Fibroblast of skin of left biceps (primary cell): ENCODE data around the gene ING4.

ENCODE experiments used
- DNase-seq, 2 experiments: peaks; one replicate each; pipeline ENCODE4 v3.0.0-alpha.2; 2013; ENCODE audit warnings: low read depth in 2 of 2

Gene ING4

GRCh38 chr12:6635856-6636531 lies 26.9 kb downstream of the ING4 start, which contains the start of gene LPAR5:
Gene LPAR5, minus strand, starts transcription at chr12:6635959. Its CDS starts 14,711 bp downstream, at chr12:6621248.
- DNase-seq, result no peak

DNA sequence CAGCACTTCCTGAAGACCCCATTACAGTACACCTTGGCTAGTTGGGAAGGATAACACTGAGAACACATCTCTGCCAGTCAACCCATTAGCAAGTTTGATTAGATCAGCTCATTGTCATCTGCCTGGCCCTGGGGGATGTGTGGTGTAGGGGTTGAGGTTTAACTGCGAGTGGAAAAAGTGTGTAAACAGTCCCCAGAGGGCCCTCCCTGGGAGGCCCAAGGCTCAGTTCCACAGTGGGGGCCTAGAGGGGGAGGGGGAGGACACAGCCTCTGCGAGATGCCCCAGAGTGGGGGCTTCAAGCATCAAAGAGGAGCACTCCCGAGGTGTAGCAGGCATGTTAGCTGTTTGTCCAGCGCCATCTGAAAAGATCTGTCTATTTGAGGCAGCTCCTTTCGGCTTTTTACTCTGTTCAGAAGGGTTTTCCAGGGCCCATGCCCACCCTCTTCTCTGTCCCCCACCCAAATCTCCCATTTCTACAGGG lies 27.5 kb downstream of the ING4 start:
- no peak for DNase-seq

- DNase-seq, result no peak
These were observed 30.6 kb downstream of the ING4 start for GRCh38 chr12:6632026-6632983.

DNA sequence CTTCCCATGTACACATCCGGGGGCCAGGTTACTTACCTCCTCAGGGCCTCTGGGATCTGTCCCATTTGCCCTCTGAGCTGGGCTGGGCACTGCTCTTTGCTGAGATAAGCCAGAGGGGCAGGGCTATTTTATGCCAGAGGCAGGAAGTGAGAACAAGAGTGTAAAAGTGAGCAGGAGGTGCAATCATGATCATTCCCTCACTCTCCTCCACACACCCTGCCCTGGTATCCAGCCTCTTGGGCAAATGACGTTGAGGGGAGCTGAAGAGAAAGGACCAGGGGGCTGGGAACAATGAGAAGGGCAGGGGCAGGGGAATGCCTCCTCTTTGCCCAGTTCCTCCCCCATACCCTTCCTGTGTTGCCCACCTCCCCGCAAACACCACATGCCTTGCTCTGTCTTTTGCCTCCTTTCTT lies 31.4 kb downstream of the ING4 start:
- DNase-seq, result no peak

DNA sequence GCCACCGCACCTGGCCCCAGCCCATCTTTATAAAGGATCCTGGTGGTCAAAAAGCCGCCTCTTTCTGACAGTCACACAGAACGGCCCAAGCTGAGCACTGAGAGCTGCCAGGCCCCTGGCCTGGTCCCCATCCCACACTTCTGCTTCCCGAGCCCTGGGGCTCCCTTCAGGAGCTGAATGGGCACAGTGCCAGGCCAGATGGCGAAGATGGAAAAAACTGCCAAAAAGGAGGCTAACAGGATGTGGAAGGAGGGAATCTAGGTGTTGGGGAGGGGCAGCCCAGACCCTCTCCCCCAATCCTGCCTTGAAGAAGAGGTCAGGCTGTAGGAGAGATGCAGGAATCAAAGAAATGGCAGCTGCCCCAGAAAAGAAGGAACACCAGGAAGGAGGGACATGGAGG lies 32.2 kb downstream of the ING4 start:
- DNase-seq, result no peak

DNA sequence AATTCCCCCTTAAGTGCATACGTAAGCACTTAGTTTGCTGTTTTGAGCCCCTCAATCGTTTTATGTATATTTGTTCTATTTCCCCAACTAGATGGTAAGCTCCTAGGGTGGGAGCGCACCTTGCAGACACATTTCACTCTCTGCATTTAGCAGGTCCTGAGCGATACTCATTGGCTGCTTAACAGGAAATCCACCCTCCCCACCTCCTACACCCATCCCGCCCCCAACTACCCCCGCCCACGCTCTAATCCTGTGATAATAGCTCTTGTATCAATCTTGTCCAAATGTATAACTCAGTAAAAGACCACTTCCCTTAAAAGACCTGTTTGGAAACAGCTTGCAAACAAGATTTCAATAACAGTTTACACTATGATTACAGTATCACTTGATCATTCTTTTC lies 35.3 kb downstream of the ING4 start:
- DNase-seq, result no peak

DNA sequence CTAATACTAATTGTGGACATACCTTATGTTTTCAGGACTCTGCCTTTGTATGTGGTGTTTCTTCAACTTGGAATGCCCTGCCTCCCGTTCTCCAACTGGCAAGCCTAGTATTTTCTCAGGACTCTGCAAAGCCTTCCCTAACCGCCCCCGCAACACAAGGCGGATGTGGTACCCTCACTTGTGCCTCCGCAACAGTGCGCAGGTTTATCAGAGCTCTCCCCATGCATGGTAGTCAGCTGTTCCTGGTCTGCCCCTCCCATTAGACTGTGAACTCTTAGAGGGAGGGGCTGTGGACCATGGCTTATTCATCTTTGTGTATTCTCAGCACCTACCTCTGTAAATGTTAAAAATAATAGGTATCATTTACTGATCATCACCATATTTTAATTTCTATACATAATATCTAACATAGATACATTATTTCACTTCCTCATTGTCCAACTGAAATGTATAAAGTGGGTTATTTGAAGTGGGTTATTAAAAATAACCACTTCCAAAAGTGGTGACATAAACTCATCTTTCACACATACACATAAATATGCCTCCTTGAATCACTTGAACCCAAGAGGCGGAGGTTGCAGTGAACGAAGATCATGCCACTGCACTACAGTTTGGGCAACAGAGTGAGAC lies 36.1 kb downstream of the ING4 start:
- DNase-seq, result no peak

DNA sequence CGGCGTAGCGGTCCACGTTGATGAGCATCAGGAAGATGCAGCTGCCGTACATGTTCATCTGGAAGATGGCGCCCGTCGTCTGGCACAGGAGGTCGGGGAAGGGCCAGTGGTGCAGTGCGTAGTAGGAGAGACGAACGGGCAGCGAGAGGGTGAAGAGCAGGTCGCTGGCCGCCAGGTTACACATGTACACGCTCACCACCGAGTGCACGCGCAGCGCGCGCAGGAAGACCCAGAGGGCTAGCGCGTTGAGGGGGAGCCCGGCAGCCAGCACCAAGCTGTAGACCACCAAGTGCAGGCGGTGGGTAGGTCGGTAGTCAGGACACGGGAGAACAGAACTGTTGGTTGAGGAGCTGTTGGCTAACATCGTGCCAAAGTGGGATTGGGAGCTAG lies 42.0 kb downstream of the ING4 start:
- DNase-seq, result no peak

GRCh38 chr12:6620137-6620884 lies 42.6 kb downstream of the ING4 start:
- no peak for DNase-seq

GRCh38 chr12:6618483-6619225 lies 44.3 kb downstream of the ING4 start:
- DNase-seq, result no peak

DNA sequence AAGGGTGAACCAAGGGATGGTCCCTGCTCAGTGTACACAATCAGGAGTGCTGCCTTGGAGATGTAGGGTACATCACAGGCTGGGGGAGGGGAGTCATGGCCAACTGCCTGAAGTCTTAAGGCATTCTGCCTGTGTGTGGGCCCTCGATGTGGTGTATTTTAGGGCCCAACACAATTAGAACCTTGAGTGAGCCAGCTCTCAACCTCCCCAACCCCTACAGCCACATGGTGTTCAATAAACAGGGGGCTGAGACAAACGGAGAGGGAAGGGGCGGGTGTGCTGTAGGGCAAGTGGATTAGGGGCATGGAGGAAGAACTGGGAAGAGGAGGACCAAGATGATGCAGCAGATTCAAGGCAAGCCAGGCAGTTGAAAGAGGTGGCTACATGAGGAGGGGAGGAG lies 47.1 kb downstream of the ING4 start:
- DNase-seq, result no peak

DNA sequence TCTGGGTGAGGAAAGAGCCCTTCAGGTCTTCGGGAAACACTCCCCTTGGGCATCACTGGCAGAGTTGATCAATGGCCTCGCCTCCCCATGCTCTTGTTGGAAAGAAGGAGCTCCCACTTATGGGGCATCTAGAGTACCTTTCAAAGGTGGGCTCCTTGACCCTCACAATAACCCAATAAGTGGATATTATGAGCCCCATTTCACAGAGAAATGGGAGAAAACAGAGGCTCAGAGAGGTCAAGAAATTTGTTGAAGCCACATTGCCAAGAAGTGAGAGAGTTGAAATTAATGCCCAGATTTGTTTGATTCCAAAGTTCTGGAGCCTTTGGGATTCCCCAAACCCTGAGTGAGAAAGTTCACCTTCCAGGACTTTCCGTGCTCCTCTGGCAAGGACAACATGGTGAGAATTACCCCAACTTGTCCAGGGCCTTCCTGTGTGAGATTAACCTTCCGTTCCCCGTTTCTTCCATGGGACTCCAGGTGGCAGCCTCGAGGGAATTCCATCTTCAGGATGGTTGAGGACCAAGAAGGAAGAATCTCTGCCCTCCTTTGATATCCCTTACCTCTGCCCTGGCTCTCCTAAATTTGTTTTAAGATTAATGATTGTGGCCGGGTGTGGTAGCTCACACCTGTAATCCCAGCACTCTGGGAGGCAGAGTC lies 48.3 kb downstream of the ING4 start:
- DNase-seq, result no peak

DNA sequence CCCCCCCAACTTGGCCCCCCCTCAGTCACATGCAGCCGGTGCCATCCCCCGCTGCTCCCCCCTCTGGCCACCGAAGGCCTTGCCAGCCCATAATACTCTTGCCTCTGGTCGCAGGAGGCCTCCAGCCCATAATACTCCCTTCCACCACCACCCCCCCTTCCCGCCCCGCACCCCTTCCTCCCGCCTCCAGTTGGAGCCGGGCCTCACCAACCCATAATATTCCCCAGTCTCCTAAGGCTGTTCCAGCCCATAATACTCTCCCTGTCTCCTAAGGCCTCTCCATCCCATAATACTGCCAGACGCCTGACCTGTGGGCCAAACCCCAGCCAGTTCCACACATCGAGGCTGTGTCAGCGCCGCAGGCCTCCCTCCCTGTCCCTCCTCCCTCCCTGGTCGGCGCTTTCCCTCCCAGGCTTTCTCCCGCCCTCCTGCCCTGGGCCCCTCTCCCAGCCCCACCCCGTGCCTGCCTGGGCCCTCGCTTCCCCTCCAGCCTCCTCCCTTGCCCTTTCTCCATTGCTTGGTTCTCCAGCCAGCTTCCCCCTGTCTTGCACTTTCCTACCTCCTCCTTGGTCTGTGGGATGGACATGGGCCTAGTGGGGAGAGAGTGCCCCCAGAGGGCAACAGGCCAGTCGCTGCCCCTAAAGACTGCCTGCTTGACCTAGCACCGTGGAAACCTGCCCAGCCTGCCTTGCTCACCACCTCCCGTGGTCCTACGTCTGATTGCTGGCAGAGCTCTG lies 49.0 kb downstream of the ING4 start:
- peak; percentile 80 to 83 for DNase-seq

- DNase-seq, result no peak
These were observed 49.7 kb downstream of the ING4 start for GRCh38 chr12:6613015-6613775.

DNA sequence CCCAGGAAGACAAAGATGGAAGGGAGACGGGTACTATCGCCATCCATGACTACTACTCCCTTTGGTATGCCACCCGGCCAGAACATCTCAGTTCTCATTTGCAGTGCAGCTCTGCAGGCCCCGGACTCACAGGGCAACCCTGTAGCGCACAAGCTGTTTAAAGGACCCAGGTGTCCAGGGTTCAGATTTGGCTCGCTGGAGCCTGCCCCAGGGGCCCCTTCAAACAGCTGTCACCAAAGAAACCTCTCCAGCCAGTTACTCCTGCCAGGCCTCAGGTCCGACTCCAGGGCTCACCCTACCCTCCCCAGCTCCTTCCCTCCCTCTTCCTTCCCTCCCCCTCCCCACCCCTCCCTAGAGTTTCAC lies 50.3 kb downstream of the ING4 start:
- DNase-seq, result no peak

- no peak for DNase-seq
These were observed 50.7 kb downstream of the ING4 start for GRCh38 chr12:6612247-6612646.

DNA sequence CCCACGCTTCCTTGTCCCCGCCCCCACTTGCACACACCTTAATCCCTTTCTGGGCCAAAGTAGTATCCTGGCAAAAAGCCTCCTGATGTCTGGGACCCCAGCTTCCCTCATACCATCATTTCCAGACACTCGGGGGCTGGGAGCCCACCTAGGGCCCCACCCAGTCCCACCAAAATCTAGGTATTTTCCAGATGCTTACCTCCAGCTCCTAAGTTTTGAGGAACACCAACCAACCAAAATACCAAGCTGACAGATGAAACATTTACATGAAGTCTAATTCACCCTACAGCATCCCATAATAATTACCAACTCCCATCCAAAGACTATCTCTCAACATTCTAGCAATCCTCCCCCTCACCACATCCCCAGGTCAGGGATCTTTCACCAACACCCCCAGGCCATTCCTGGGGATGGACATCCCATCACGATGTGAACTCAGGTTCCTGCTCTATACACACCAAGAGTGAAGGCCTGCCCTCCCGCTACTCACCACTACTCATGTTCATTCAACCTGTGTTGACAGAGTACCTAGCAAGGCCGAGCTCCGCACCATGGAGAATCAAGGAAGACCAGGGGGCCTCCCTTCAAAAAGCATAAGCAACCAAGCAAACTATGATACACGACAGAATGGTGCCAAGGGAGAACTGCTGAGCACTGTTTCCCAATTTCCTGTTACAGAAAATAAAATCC lies 54.2 kb downstream of the ING4 start:
- no peak for DNase-seq
